B cell (primary cell): Measurements from ENCODE around the gene HOXB3.

ENCODE experiments used
- EZH2 ChIP-seq: IDR thresholded peaks from 2 replicates; pipeline ENCODE4 v1.6.1; 2012; ENCODE audit warnings: borderline replicate concordance, low read depth, mild to moderate bottlenecking, moderate library complexity, low read length; ENCODE audit not compliant: insufficient read depth, poor library complexity, severe bottlenecking
- TF ChIP-seq, protein P1 (sequence below): fragments of 200-600 bp; IDR thresholded peaks from one replicate; pipeline ENCODE4 v1.8.0; 2022; ENCODE audit warnings: antibody characterized with exemption, mild to moderate bottlenecking

DNA sequence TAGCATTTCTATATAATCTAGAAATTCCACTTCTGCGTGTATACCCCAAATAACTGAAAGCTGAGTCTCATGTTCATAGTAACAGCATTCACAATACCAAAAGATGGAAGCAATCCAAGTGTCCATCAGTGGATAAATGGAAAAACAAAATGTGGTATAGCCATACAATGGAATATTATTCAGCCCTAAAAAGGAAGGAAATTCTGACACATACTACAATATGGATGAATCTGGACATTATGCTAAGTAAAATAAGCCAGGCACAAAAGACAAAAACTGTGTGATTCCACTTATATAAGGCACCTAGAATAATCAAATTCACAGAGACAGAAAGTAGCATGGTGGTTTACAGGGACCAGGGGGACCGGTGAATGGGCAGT is 79.7 kb downstream of the HOXB3 start:
- TF ChIP-seq, protein P1, sequence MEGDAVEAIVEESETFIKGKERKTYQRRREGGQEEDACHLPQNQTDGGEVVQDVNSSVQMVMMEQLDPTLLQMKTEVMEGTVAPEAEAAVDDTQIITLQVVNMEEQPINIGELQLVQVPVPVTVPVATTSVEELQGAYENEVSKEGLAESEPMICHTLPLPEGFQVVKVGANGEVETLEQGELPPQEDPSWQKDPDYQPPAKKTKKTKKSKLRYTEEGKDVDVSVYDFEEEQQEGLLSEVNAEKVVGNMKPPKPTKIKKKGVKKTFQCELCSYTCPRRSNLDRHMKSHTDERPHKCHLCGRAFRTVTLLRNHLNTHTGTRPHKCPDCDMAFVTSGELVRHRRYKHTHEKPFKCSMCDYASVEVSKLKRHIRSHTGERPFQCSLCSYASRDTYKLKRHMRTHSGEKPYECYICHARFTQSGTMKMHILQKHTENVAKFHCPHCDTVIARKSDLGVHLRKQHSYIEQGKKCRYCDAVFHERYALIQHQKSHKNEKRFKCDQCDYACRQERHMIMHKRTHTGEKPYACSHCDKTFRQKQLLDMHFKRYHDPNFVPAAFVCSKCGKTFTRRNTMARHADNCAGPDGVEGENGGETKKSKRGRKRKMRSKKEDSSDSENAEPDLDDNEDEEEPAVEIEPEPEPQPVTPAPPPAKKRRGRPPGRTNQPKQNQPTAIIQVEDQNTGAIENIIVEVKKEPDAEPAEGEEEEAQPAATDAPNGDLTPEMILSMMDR, result no peak
- no peak for TF ChIP-seq EZH2
